SU-DHL-6 (cell line): ENCODE data around the gene VAV3.

Experiments
- H2AFZ ChIP-seq: fragments of 200-600 bp; sonication (generic); 2 replicates; pipeline ENCODE4 v1.6.1; 2014; ENCODE audit warnings: low read depth, mild to moderate bottlenecking, moderate library complexity, mixed read lengths, antibody characterized with exemption, low read length; ENCODE audit not compliant: severe bottlenecking
- H3F3A ChIP-seq: fragments of 200-600 bp; shearing (Covaris generic); 2 replicates; pipeline ENCODE4 v1.6.0; 2016; ENCODE audit warnings: antibody characterized with exemption, mild to moderate bottlenecking; ENCODE audit not compliant: insufficient read depth
- H3K27ac ChIP-seq: fragments of 200-600 bp; sonication (generic); 2 replicates; pipeline ENCODE4 v1.5.1; 2016; ENCODE audit warnings: low read depth, mild to moderate bottlenecking, low read length, moderate library complexity, mixed read lengths
- H3K27me3 ChIP-seq: fragments of 200-600 bp; sonication (generic), shearing (Covaris generic); 2 replicates; pipeline ENCODE4 v1.6.0; 2014; ENCODE audit warnings: mild to moderate bottlenecking, low read length
- H3K36me3 ChIP-seq: fragments of 200-600 bp; sonication (generic); 2 replicates; pipeline ENCODE4 v1.6.1; 2014; ENCODE audit warnings: mild to moderate bottlenecking, low read length, mixed read lengths
- H3K4me2 ChIP-seq: fragments of 300-600, 200-600 bp; shearing (Covaris generic), sonication (generic); 2 replicates; pipeline ENCODE4 v1.6.0; 2014; ENCODE audit warnings: low read length, low read depth, mild to moderate bottlenecking; ENCODE audit not compliant: poor library complexity, severe bottlenecking
- H3K4me3 ChIP-seq: fragments of 200-600 bp; sonication (generic); 2 replicates; pipeline ENCODE4 v1.5.1; 2014; ENCODE audit warnings: antibody characterized with exemption, low read length, mild to moderate bottlenecking, mixed read lengths; ENCODE audit not compliant: insufficient read depth, poor library complexity, severe bottlenecking
- H3K79me2 ChIP-seq: fragments of 200-600 bp; sonication (generic); 2 replicates; pipeline ENCODE4 v1.6.1; 2014; ENCODE audit warnings: mild to moderate bottlenecking, low read length, moderate library complexity; ENCODE audit not compliant: insufficient read depth
- H3K9ac ChIP-seq: fragments of 200-600 bp; sonication (generic); 2 replicates; pipeline ENCODE4 v1.7.0; 2014; ENCODE audit warnings: mild to moderate bottlenecking, low read length
- H3K9me2 ChIP-seq: fragments of 200-600 bp; sonication (generic); replicated peaks from 2 replicates; pipeline ENCODE4 v1.6.1; 2014; ENCODE audit warnings: low read length; ENCODE audit not compliant: insufficient read depth
- H3K9me3 ChIP-seq: fragments of 200-600 bp; sonication (generic); 2 replicates; pipeline ENCODE4 v1.6.1; 2014; ENCODE audit warnings: low read length, mixed read lengths; ENCODE audit not compliant: insufficient read depth
- H4K20me1 ChIP-seq: fragments of 200-600 bp; sonication (generic); 2 replicates; pipeline ENCODE4 v1.6.1; 2014; ENCODE audit warnings: low read depth, mild to moderate bottlenecking, antibody characterized with exemption, low read length, moderate library complexity, mixed read lengths
- EZH2phosphoT487 ChIP-seq: fragments of 200-600 bp; sonication (generic), shearing (Covaris generic); conservative IDR thresholded peaks from 2 replicates; pipeline ENCODE4 v1.6.1; 2018; ENCODE audit warnings: mild to moderate bottlenecking, antibody characterized with exemption, low read length, moderate library complexity, mixed read lengths
- TF ChIP-seq, protein P1 (sequence below): fragments of 200-600 bp; sonication (generic); IDR thresholded peaks from one replicate; pipeline ENCODE4 v1.5.1; 2017; ENCODE audit warnings: antibody characterized with exemption, mild to moderate bottlenecking, low read length, moderate library complexity; ENCODE audit not compliant: insufficient read depth, poor library complexity, severe bottlenecking

Gene VAV3

DNA sequence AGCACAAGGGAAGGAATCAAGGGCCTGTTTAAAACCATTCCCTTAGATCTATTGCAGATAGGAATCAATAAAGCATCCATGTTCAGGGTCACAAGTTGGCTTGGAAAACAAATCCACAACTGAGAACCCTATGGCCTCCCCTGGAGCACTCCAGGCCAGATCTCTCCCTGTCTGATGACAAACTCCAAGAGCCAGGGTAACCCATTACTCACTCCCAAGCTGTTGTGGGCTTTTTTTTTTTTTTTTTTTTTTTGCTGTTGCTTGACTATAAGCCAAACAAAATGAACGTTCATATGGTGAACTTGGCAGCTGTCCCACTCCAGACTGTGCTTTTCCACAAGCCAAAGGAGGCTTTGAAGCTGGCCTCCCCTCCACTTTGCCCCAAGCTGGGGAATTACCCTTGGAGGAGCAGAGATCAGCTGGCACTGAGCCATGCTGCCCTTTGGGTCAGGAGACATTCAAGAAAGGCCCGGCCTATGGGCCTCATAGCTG, 35.7 kb upstream of the VAV3 start:
- Histone ChIP-seq H3K9me2 (no peaks in the 10 kb centered on the region), H3K4me3 (no peak overlapping the region), H3K36me3 (no peaks in the 10 kb centered on the region), H3K9me3 (no peaks in the 10 kb centered on the region), H3F3A (no peaks in the 10 kb centered on the region), H3K9ac (no peak overlapping the region), H3K27me3 (no peaks in the 10 kb centered on the region), H3K27ac (no peak overlapping the region), H2AFZ (no peak overlapping the region), H4K20me1 (no peaks in the 10 kb centered on the region), H3K4me2 (no peak overlapping the region), H3K79me2 (no peaks in the 10 kb centered on the region)
- no peak for TF ChIP-seq EZH2phosphoT487
- TF ChIP-seq, protein P1, sequence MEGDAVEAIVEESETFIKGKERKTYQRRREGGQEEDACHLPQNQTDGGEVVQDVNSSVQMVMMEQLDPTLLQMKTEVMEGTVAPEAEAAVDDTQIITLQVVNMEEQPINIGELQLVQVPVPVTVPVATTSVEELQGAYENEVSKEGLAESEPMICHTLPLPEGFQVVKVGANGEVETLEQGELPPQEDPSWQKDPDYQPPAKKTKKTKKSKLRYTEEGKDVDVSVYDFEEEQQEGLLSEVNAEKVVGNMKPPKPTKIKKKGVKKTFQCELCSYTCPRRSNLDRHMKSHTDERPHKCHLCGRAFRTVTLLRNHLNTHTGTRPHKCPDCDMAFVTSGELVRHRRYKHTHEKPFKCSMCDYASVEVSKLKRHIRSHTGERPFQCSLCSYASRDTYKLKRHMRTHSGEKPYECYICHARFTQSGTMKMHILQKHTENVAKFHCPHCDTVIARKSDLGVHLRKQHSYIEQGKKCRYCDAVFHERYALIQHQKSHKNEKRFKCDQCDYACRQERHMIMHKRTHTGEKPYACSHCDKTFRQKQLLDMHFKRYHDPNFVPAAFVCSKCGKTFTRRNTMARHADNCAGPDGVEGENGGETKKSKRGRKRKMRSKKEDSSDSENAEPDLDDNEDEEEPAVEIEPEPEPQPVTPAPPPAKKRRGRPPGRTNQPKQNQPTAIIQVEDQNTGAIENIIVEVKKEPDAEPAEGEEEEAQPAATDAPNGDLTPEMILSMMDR: no peak

DNA sequence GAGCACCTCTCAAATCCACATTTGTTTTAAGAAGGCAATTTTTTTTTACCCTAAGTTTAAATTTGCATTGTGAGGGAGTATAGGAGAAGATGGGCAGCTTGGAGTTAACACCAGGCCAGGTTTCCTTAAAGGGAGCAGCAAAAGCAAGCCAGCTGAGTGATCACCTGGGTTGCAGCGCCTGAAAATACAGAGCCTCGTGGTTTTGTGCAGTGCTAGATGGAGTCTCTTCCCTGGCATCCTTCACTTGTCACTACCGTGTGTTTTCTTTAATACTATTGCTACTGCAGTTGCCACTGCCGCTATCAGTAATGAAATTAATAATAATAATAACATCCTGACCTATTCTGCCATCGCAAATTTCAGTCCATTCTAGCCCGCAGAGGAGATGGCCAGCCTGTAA, 35.2 kb upstream of the VAV3 start:
- Histone ChIP-seq H3K9ac (no peak overlapping the region), H3K27me3 (no peaks in the 10 kb centered on the region), H3K36me3 (no peaks in the 10 kb centered on the region), H3K9me2 (no peaks in the 10 kb centered on the region), H3F3A (no peaks in the 10 kb centered on the region), H3K79me2 (no peaks in the 10 kb centered on the region), H3K27ac (no peak overlapping the region), H3K9me3 (no peaks in the 10 kb centered on the region), H3K4me2 (no peak overlapping the region), H4K20me1 (no peaks in the 10 kb centered on the region), H3K4me3 (no peak overlapping the region), H2AFZ (no peak overlapping the region)
- TF ChIP-seq, protein P1: no peak
- TF ChIP-seq EZH2phosphoT487: no peak

- TF ChIP-seq, protein P1: no peak
- no peak for TF ChIP-seq EZH2phosphoT487
- Histone ChIP-seq H3F3A (no peaks in the 10 kb centered on the region), H3K4me2 (no peak overlapping the region), H3K9me2 (no peaks in the 10 kb centered on the region), H3K9ac (no peak overlapping the region), H3K9me3 (no peaks in the 10 kb centered on the region), H4K20me1 (no peaks in the 10 kb centered on the region), H2AFZ (no peak overlapping the region), H3K79me2 (no peaks in the 10 kb centered on the region), H3K4me3 (no peak overlapping the region), H3K27me3 (no peaks in the 10 kb centered on the region), H3K36me3 (no peaks in the 10 kb centered on the region), H3K27ac (no peak overlapping the region)
Observed at GRCh38 chr1:107997866-107998265, 32.9 kb upstream of the VAV3 start.

GRCh38 chr1:107993920-107994319, 28.9 kb upstream of the VAV3 start:
- H3K4me3 ChIP-seq: no peak overlapping the region
- H3K79me2 ChIP-seq: no peaks in the 10 kb centered on the region
- no peaks in the 10 kb centered on the region for H3K9me3 ChIP-seq
- no peaks in the 10 kb centered on the region for H4K20me1 ChIP-seq
- H3F3A ChIP-seq: no peaks in the 10 kb centered on the region
- H2AFZ ChIP-seq: no peak overlapping the region
- no peak overlapping the region for H3K4me2 ChIP-seq
- H3K9me2 ChIP-seq: no peaks in the 10 kb centered on the region
- H3K27me3 ChIP-seq: no peaks in the 10 kb centered on the region
- no peak overlapping the region for H3K9ac ChIP-seq
- no peak for TF ChIP-seq EZH2phosphoT487
- TF ChIP-seq, protein P1: no peak
- H3K27ac ChIP-seq: no peak overlapping the region
- no peaks in the 10 kb centered on the region for H3K36me3 ChIP-seq
